ENCODE results near the gene UPK2. TPM values are rescaled to one million over a fixed set of nuclear protein-coding genes. Genes with fewer than 3 reads are reported as not detected.

Gene UPK2
- total and polyA plus RNA-seq, 2 of the 13 experiments (the other 11 are each of a cell fraction or from before 2014, with no cell fraction given) = not detected

DNA sequence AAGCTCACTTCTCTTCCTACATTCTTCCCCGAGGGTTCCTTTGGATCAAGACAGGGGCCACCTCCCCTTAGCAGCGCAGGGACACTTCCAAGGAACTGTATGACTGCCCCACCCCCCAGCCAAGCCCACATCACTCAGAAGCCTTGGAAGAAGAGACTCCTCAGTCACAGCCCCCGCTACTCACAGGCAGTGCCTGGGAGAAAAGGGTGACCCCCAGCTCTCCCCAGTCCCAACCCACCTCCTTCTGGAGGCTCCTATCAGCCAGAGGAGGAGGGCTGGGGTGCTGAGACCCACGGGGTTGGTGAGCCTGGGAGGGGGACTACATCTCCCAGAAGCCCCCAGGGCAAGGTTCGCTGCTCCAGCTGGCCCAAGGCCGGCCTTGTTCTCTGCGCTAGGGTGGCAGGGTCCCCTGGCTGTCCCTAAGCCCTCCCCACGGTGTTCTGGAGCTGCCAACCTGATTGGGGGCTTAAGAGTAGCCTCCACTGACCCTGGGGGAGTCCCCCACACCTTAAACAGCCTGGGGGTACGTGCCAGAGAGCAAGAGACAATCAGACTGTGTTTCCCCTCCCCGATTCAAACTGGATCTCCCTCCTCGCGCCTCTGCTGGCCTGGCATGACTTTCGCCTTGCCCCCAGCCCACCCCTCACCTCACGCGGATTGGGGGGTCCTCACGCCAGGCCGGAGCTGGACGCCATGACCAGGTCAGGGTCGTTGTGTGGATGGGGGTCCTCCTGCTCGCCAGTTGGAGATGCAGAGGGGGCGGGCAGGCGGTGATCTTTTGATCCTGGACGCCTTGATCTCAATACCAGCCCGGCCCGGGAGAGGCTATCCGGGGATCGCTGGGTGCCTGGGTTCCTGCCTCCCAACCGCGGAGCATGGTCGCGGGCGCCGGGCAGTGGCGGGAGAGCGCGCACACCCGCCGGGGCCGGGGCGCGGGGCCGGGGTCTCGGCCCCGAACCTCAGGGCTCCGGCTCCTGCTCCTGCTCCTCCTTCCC is 31.2 kb upstream of the UPK2 start (continued):
- TF ChIP-seq ZNF740 (CRISPR knock-in tag; IDR thresholded peaks at IDR 0.05) (no peak), HDAC6 (IDR thresholded peaks at IDR 0.05; ENCODE audit: low read depth, low read length) (no peak), POLR2G (IDR thresholded peaks at IDR 0.05; ENCODE audit: low read depth, low read length) (no peak), HDAC1 (CRISPR knock-in tag; IDR thresholded peaks at IDR 0.05) (peak; percentile 9; the same call in 1 of the 2 replicates), PHF8 (CRISPR knock-in tag; IDR thresholded peaks at IDR 0.05) (peak; percentile 51; the same call in 1 of the 2 replicates), ZBTB38 (CRISPR knock-in tag; IDR thresholded peaks at IDR 0.05) (no peak; the same call in 1 of the 2 replicates), CBFB (CRISPR knock-in tag; IDR thresholded peaks at IDR 0.05) (no peak), TOE1 (CRISPR knock-in tag; IDR thresholded peaks at IDR 0.05) (no peak), PPARG (CRISPR knock-in tag; conservative IDR thresholded peaks at IDR 0.05) (no peak), HNRNPLL (IDR thresholded peaks at IDR 0.05; ENCODE audit: low read depth, low read length, poor library complexity, severe bottlenecking) (no peak), ZNF292 (CRISPR knock-in tag; IDR thresholded peaks at IDR 0.05; ENCODE audit: borderline replicate concordance, low read depth) (no peak), TEF (CRISPR knock-in tag; IDR thresholded peaks at IDR 0.05) (no peak), ZSCAN20 (CRISPR knock-in tag; IDR thresholded peaks at IDR 0.05; ENCODE audit: borderline replicate concordance) (no peak), HNRNPH1 (optimal IDR thresholded peaks at IDR 0.05; ENCODE audit: low read depth, low read length) (no peak), ELF1 (CRISPR knock-in tag; IDR thresholded peaks at IDR 0.05) (peak; percentile 14; the same call in 1 of the 2 replicates), NFYB (CRISPR knock-in tag; IDR thresholded peaks at IDR 0.05) (no peak), PCBP1 (IDR thresholded peaks at IDR 0.05; ENCODE audit: borderline replicate concordance, low read depth, low read length) (no peak), NRL (CRISPR knock-in tag; IDR thresholded peaks at IDR 0.05; ENCODE audit: borderline replicate concordance) (no peak), DNMT1 (CRISPR knock-in tag; IDR thresholded peaks at IDR 0.05) (no peak), ZHX1 (CRISPR knock-in tag; IDR thresholded peaks at IDR 0.05; ENCODE audit: low read depth) (no peak), HDAC2 (CRISPR knock-in tag; IDR thresholded peaks at IDR 0.05) (no peak)
- TF ChIP-seq, protein P1, sequence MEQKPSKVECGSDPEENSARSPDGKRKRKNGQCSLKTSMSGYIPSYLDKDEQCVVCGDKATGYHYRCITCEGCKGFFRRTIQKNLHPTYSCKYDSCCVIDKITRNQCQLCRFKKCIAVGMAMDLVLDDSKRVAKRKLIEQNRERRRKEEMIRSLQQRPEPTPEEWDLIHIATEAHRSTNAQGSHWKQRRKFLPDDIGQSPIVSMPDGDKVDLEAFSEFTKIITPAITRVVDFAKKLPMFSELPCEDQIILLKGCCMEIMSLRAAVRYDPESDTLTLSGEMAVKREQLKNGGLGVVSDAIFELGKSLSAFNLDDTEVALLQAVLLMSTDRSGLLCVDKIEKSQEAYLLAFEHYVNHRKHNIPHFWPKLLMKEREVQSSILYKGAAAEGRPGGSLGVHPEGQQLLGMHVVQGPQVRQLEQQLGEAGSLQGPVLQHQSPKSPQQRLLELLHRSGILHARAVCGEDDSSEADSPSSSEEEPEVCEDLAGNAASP (CRISPR knock-in tag; IDR thresholded peaks at IDR 0.05; ENCODE audit: borderline replicate concordance) = no peak
- TF ChIP-seq, protein P2, sequence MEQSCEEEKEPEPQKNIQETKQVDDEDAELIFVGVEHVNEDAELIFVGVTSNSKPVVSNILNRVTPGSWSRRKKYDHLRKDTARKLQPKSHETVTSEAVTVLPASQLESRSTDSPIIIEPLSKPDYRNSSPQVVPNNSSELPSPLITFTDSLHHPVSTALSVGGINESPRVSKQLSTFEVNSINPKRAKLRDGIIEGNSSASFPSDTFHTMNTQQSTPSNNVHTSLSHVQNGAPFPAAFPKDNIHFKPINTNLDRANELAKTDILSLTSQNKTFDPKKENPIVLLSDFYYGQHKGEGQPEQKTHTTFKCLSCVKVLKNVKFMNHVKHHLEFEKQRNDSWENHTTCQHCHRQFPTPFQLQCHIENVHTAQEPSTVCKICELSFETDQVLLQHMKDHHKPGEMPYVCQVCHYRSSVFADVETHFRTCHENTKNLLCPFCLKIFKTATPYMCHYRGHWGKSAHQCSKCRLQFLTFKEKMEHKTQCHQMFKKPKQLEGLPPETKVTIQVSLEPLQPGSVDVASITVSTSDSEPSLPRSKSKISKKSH (CRISPR knock-in tag; IDR thresholded peaks at IDR 0.05; ENCODE audit: borderline replicate concordance) = no peak

All from HepG2 (cell line).